GM18502 (cell line): Measurements from ENCODE around the gene ITPKB.
A peak's percentile ranks its signal among the peaks of the same experiment; 100 is the strongest.

Experiments used
- ATAC-seq: cut with Tn5 transposase; IDR thresholded peaks from one replicate; pipeline ENCODE4 v1.9.1; 2021; ENCODE audit warnings: mild to moderate bottlenecking; ENCODE audit not compliant: unreplicated experiment, poor library complexity

ITPKB gene

DNA sequence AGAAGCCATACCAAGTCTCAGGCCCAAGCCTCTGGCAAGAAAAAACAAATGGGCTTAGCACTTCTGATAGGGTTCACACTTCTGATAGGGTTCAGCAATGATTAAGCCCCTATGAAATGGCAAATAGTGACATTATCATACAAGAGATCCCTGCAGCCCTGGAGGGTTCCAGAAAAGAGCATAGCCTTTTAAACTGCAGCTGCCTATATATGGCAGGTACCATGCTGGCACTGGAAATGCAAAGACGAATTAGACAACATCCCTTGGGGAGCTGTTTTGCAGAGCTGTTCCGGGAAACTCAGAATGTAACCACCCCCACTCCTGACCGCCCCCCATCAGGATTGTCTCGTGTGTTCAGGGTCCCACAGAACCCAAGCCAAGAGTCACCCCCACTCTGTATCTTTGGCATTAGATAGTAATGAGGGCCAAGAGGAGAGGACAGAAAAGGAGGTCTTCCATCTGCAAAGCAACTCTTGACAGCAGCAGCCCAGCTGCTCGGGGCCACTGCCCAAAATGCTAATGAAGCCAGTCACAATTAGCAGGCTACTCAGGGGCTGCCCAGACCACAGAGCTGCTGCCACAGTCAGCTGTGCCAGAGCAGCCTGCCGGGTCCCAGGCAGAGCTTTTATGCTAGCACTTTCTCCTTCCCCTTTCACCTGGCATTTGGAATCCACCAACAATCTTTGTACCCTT is 50.9 kb downstream of the ITPKB start:
- no peak for ATAC-seq

DNA sequence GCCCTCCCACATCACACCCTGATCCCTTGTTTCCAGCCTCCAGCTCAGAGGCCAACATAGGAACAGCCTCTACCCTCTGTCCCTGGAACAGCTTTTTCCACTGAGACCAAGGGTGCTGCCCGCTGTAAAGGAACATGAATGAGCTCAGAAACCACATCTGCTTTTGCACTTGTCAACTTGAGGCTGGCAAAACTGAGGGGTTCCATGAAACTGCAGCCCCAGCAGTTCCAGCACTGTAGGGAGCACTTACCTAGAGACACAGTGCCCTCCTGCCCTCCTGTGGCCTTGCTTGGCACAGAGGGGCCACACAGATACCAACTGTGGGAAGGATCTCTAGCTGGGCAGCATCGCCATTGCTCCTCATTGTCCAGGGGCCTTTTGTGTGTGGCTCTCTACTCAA is 51.7 kb downstream of the ITPKB start:
- no peak for ATAC-seq

- ATAC-seq, result no peak
Observed at GRCh38 chr1:226686440-226687425, 52.3 kb downstream of the ITPKB start.

DNA sequence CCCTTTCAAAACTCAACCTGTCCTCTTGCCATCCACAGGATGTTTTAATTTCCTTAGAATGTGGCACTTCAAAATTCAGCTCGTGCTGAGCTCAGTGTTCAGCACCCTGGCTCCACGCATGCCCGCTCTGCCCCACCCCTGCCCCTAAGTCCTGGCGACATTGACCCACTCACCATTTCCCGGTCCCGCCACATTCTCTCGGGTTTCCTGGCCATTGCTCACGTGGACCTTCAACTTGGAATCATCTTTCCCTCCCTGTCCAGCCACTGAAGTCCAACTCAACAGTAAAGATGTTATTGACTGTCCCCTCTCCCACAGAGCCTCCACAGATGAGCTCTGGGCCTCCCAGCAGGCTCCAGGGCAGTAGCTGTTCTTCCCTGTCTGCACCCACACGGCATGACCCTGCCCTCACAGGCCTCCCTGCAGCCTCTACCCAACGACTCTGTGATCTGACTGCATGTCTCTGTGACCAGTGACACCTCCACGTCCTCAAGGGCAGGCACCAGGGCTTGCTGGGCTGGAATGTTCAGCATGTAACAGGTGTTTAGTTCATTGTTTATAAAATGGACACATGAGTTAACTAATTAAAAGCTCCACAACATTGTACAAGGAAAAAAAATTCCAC is 53.8 kb downstream of the ITPKB start:
- ATAC-seq, result no peak

DNA sequence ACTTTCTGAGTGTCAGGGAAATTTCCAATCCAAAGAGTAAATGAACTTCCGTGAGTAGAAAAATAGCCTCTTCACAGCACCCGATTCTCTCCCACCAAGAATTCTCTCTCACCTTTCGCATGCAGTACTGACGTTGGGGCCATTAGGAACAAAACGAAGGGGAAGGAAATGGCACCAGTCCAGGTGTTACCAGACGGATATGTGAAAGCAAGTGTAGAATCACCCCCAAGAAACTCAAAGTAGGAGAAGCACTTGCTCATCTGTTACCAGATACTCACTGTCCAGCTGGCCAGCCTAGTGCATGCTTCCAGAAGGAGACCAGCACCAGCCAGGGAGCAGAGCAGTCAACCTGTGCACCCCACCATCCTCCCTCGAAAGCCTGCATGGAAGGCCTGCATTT is 55.1 kb downstream of the ITPKB start:
- no peak for ATAC-seq

DNA sequence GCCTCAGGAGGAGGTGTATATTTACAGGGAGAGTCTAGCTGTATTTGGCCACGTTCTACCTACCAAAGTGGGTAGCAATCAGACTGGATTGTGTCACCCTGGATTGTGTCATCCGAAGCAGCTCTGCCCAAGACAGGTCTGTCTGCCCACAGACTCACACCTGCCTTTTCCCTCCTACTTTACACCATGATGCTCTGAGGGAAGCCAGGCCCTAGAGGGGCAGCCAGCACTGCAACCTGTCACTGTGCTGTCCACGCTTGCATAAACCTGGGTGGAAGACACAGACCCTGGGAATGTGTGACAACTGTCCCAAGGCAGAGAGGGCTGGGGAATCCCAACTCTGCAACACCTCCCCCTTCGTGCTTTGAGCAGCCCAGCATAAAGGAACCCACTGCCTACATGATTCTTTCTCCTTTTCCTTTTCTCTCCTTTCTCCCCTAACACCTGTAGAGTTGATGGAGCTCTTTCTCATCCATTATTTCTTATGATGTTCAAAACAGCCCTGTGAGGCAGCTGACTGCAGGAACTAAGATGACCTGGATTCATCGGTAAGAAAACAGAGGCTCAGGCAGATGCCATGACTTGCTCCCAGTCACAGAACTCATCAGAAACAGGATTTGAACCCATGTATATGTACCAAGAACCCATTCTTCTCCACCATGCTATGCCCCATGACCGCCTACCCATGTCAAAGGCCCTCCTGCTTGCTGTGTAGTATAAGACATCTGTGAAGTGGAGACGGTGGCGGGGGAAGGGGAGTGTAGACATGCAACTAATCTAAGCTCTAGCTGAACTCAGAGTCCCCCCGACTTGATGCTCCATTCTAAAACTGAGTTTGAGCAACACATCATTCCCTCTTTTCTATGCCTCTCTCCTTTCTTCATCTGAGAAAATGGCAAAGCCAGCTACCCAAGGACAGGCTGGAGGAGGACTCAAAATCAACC is 55.9 kb downstream of the ITPKB start:
- no peak for ATAC-seq

GRCh38 chr1:226681652-226682493 is 57.2 kb downstream of the ITPKB start:
- ATAC-seq, result no peak

DNA sequence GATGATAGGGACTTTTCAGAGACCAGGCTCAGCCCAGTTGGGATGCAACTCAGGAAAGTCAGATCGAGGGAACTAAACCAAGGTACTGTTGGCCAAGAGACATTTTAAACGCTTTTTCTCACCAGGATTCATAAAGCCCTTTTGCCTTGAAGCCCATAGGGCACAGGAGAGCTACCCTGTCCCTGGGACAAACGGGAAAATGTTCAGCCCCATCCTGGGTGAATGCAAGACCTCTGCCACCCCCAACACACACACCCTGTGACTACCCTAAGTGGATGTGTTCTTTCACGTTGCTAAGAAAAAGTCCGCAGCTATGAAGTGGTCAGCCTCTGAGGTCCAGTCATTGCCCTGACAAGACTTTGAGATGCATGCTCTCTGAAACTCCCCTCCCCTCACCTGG is 58.4 kb downstream of the ITPKB start:
- ATAC-seq, result no peak

DNA sequence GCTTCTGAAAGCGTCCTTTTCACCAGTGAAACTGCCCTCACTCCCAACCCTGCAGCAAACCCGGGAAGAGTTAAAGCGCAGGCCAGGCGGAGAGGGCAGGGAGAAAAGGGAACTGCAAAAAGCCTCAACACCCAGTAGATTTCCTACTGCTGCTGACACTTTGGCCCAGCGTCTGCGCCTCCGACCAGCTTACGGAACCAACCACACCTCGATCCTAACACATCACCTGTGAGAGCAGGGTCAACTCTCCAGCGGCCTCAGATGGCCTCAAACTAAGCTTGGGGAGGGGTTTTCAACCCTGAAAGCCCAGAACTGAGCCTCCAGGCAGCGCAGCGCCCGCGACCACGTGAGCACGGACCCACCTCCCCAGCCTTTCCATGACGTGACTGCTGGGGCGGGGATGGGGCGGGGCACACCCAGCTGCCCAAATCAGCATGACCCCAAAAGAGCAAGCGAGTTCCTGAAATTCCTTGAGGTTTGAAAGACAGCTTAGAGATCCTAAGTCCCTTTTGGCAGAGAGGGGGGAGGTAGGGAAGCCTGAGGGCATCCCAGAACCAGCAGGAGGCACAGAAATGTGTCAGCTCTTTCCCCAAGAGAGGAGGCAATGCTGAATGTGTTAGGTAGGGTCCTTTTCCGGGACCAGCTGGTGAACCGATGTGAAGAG is 59.1 kb downstream of the ITPKB start:
- peak; percentile 57 for ATAC-seq

DNA sequence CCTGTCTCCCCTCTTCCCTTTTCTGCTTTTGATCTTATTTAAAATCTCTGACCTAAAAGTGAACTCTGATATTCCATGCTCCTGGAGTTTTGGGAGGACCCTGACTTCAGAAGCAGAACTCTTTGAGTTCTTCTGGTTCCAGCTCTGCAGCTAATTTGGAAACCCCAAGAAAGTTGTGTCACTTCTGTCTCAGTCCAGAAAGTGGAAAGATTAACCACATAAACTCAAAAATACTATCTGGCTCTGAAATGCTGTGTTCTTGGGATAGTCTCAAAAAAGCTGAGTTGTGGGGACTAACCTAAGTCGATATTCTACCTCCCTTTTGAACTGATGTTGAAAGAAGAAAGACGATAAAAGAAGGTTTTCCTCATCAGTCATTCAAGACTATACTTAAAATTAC is 59.8 kb downstream of the ITPKB start:
- ATAC-seq, result no peak

DNA sequence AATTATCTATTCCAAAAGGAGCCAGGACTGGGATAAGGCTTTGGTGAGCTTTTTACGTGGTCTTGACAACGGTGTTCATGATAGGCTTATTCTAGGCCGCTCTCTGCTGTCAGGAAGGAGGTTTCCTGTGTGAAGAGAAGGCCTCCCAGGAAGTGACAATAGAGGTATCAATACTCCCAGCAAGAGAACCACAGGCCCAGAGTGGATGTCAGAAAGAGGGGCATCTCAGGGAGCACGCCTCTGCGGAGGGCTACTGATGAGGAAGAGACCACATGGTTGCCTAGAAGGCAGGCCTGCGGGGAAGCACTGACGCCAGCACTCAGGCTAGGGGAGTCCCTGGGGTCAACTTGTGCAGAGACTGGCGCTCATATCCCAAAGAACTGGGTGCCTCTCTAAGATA is 60.4 kb downstream of the ITPKB start:
- no peak for ATAC-seq

DNA sequence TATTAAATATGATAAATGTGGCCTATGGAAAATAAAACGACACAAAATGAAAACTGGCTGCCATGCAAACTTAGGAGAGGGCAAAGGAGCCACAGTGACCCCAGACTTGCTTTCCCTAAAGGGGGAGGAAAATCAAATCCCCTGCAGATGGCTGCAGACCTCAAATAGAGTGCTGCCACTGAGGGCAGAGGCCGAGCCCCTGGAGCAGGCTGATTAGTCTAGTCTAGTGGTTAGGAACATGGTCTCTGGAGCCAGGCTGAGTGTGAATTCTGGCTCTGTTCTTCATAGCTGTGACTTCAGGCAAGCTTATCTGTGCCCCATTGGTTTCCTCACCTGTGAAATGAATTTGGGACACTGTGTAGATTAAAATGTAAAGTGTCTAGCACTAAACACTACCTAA is 60.8 kb downstream of the ITPKB start:
- no peak for ATAC-seq

DNA sequence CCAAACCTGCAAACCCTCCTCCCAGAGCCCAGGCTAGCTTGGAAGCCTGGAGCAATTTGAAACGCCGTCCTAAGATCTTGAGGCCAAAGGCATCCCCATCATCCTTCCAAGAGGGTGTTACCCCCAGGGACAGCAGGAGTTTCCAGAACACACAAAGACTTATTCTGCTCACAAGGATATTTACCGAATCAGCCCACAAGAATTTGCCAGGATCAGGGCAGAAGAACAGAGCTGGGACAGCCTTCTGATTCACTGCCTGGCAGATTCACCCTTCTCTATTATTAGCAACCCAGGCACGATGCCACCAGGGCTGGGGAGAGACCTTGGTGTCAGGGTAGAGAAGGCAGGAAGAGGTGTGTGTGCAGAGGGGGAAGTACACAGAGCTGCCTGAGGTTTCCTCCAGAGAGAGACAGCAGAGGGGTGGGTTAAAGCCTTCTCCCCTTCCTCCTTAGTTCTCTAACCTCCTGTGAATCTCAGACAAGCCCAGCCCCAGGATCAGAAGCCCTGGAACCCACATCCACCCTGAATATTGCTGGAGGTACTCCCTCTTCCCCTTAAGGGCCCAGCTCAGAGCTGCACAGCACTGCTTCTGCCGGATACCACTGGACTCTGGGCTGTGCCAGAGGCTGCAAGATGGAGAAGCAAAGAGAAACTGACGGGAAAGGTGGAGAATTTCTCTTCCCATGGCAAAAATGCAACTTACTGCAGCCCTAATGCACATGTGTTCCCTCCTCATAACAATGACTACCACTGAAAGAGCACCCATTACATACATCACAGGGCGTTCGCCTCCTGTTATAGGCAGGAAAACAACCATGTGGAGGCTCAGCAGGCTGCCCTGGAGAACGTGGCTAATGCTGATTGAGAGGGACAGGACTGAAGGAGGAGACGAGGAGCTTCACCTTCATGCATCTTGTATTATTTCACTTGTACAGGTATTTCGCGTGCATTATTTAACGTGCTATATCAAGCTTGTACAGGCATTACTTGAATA is 61.8 kb downstream of the ITPKB start:
- ATAC-seq, result peak; percentile 43

DNA sequence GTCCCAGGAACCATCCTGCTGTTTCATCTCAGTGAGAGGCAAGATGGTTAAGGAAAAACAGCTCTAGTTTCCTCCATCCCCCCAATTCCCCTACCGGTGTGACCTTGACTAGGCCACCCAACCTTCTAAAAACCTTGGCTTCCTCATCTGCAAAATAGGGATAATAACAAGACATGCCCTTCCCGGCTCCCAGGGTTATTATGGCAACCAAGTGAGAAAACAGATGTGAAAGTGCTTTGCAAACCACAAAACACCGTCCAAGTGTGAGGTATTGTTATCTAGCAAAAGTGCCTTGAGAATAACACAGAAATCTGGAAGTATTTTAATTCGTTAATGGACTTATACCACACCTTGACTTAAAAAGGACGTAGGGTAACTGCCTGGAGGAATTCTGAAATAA is 62.7 kb downstream of the ITPKB start:
- ATAC-seq, result no peak

GRCh38 chr1:226675715-226676357 is 63.2 kb downstream of the ITPKB start:
- ATAC-seq, result no peak

DNA sequence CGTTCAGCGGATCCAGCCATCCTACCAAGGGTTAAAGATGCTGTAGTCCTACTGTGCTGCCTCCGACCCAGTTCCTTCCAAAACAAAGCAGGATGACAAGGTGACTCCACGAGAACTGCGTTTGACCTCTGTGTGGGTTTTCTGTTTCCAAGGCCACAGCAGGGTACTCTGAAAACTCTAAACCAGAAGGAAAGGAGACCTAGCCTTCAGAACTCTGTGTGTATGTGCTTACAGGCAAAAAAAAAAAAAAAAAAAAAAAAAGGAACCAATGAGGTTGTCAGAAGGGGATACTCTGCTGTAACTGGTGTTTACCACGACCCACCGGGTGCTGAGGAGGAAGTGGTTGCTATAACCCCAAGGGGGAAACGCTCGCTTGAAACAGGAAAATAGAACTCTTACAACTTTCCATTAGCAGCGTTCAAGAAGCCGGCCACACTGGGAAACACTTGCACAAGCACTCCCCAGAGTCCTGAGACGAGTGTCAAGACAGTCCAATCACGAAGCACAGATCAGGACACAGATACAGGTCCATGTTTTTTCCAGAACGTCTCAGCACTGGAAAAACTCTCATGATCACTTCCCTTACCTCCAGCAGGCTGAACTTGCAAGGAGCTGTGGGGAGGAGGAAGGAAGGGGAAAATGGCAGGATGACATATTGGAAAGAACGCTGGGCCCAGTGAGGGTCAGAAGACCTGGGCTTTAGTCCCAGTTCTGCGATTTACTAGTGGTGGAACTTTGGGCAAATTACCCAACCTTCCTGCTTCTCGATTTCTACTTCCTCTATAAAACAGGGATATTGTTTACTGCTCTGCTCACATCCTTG is 64.0 kb downstream of the ITPKB start:
- peak; percentile 75 for ATAC-seq
